Measurements from ENCODE around the gene SOWAHA.

Gene SOWAHA

GRCh38 chr5:132820162-132820754 lies 7.2 kb downstream of the SOWAHA start:
- peak; percentile 91 for TF ChIP-seq CTCF (conservative IDR thresholded peaks at IDR 0.05; ENCODE audit: control insufficient read depth, insufficient read depth, low read depth, low read length)
- no peak overlapping the region for H3K4me3 ChIP-seq (ENCODE audit: control insufficient read depth, low read depth, low read length)
- peak; percentile 93 for DNase-seq (ENCODE audit: low read depth)

- no peak for TF ChIP-seq CTCF (conservative IDR thresholded peaks at IDR 0.05; ENCODE audit: control insufficient read depth, insufficient read depth, low read depth, low read length)
- H3K4me3 ChIP-seq (ENCODE audit: control insufficient read depth, low read depth, low read length), result no peak overlapping the region
- DNase-seq (ENCODE audit: low read depth), result no peak
Observed at GRCh38 chr5:132821350-132821749, 8.2 kb downstream of the SOWAHA start.

- no peak overlapping the region for H3K4me3 ChIP-seq (ENCODE audit: control insufficient read depth, low read depth, low read length)
- DNase-seq (ENCODE audit: low read depth), result peak; percentile 67
- no peak for TF ChIP-seq CTCF (conservative IDR thresholded peaks at IDR 0.05; ENCODE audit: control insufficient read depth, insufficient read depth, low read depth, low read length)
Observed at GRCh38 chr5:132821791-132822190, 8.7 kb downstream of the SOWAHA start.

GRCh38 chr5:132822650-132823480 lies 9.8 kb downstream of the SOWAHA start:
- H3K4me3 ChIP-seq (ENCODE audit: control insufficient read depth, low read depth, low read length), result no peak overlapping the region
- TF ChIP-seq CTCF (conservative IDR thresholded peaks at IDR 0.05; ENCODE audit: control insufficient read depth, insufficient read depth, low read depth, low read length), result no peak

GRCh38 chr5:132823481-132824050 lies 10.5 kb downstream of the SOWAHA start:
- no peak for TF ChIP-seq CTCF (conservative IDR thresholded peaks at IDR 0.05; ENCODE audit: control insufficient read depth, insufficient read depth, low read depth, low read length)
- DNase-seq (ENCODE audit: low read depth), result no peak
- no peak overlapping the region for H3K4me3 ChIP-seq (ENCODE audit: control insufficient read depth, low read depth, low read length)

More at GRCh38 chr5:132822650-132823480, 9.8 kb downstream of the SOWAHA start:
- DNase-seq (ENCODE audit: low read depth), result no peak

- H3K4me3 ChIP-seq (ENCODE audit: control insufficient read depth, low read depth, low read length), result no peak overlapping the region
- TF ChIP-seq CTCF (conservative IDR thresholded peaks at IDR 0.05; ENCODE audit: control insufficient read depth, insufficient read depth, low read depth, low read length), result no peak
- no peak for DNase-seq (ENCODE audit: low read depth)
Observed at GRCh38 chr5:132824426-132824825, 11.3 kb downstream of the SOWAHA start.
